H1 (cell line): Measurements from ENCODE around the gene PARD6A. TPM values are rescaled to one million over a fixed set of nuclear protein-coding genes. Genes with fewer than 3 reads are reported as not detected.

ENCODE experiments used
- CTCF ChIA-PET: fragments of 300-600 bp; sonication (Branson Sonifier 250); formaldehyde crosslinking; loops from one replicate; lab custom pipeline; 2021; ENCODE audit not compliant: partially characterized antibody; lab: Charles Lee
- POLR2A ChIA-PET: fragments of 300-600 bp; sonication (Branson Sonifier 250); formaldehyde crosslinking; loops from one replicate; lab custom pipeline; 2021; ENCODE audit warnings: inconsistent platforms; ENCODE audit not compliant: partially characterized antibody; lab: Charles Lee
- DNase-seq, 2 experiments: peaks; one replicate each; pipeline versions ENCODE4 v3.0.0 to v3.0.0-alpha.2; 2010 to 2022; ENCODE audit warnings: low spot score in 2 of 2, low read depth in 1 of 2, mixed read lengths in 1 of 2
- FAIRE-seq: peaks from 2 replicates; lab custom pipeline; 2011; peaks lifted over from hg19 to GRCh38; lab: Jason Lieb, UNC
- H2AFZ ChIP-seq: 2 replicates; pipeline ENCODE4 v1.8.1; 2012; ENCODE audit warnings: low read length, inconsistent platforms
- H2AK5ac ChIP-seq: 2 replicates; pipeline ENCODE4 v1.6.1; 2013; ENCODE audit warnings: low read depth, low read length
- H2BK120ac ChIP-seq: replicated peaks from 2 replicates; pipeline ENCODE3; 2013; ENCODE audit warnings: low read depth, low read length, inconsistent platforms
- H2BK12ac ChIP-seq: 2 replicates; pipeline ENCODE4 v1.6.1; 2013; ENCODE audit warnings: low read depth, low read length
- H2BK15ac ChIP-seq: 2 replicates; pipeline ENCODE4 v1.6.1; 2013; ENCODE audit warnings: low read length
- H2BK20ac ChIP-seq: 2 replicates; pipeline ENCODE4 v1.6.1; 2013; ENCODE audit warnings: low read length
- H2BK5ac ChIP-seq: 2 replicates; pipeline ENCODE4 v1.6.1; 2013; ENCODE audit warnings: low read depth, low read length
- H3K14ac ChIP-seq: 2 replicates; pipeline ENCODE4 v1.6.1; 2013; ENCODE audit warnings: inconsistent platforms; ENCODE audit not compliant: insufficient read length
- H3K18ac ChIP-seq: 2 replicates; pipeline ENCODE4 v1.6.1; 2013; ENCODE audit warnings: low read length; ENCODE audit errors: extremely low read depth
- H3K23ac ChIP-seq: 2 replicates; pipeline ENCODE4 v1.6.1; 2013; ENCODE audit warnings: inconsistent platforms; ENCODE audit not compliant: insufficient read length
- H3K23me2 ChIP-seq: 2 replicates; pipeline ENCODE4 v1.6.1; 2013; ENCODE audit warnings: low read depth, low read length
- H3K27ac ChIP-seq: 2 replicates; pipeline ENCODE4 v1.6.1; 2011; ENCODE audit warnings: low read depth, low read length, inconsistent platforms
- H3K27me3 ChIP-seq, 4 experiments: replicated peaks in 1 of 4; 1 replicate in 1 of 4; 2 replicates in 3 of 4; pipeline versions ENCODE4 v1.6.1 to v1.8.1; 2011 to 2013; ENCODE audit warnings: low read length in 3 of 4, mild to moderate bottlenecking in 3 of 4, inconsistent platforms in 2 of 4, mixed read lengths in 2 of 4, moderate library complexity in 1 of 4; ENCODE audit not compliant: control insufficient read depth in 3 of 4, insufficient read depth in 3 of 4; ENCODE audit errors: extremely low read depth in 1 of 4
- H3K36me3 ChIP-seq, 4 experiments: 2 replicates each; pipeline versions ENCODE4 v1.6.1 to v1.8.1; 2011 to 2013; ENCODE audit warnings: mild to moderate bottlenecking in 4 of 4, low read length in 3 of 4, moderate library complexity in 2 of 4, control low read depth in 1 of 4, inconsistent platforms in 1 of 4; ENCODE audit not compliant: insufficient read depth in 4 of 4, control insufficient read depth in 2 of 4
- H3K4ac ChIP-seq: replicated peaks from 2 replicates; pipeline ENCODE3; 2013; ENCODE audit warnings: low read length, low read depth, mixed read lengths, inconsistent platforms; ENCODE audit not compliant: insufficient read length
- H3K4me1 ChIP-seq, 4 experiments: replicated peaks in 1 of 4; 1 replicate in 1 of 4; 2 replicates in 3 of 4; pipeline versions ENCODE4 v1.6.1 to v1.8.1; 2011 to 2013; ENCODE audit warnings: low read length in 3 of 4, inconsistent platforms in 2 of 4, mixed read lengths in 1 of 4; ENCODE audit not compliant: insufficient read depth in 4 of 4, control insufficient read depth in 3 of 4
- H3K4me2 ChIP-seq, 2 experiments: 2 replicates each; pipeline versions ENCODE4 v1.6.1 to v1.8.1; 2011 to 2013; ENCODE audit warnings: low read depth in 2 of 2, low read length in 2 of 2, control low read depth in 1 of 2, inconsistent platforms in 1 of 2, mild to moderate bottlenecking in 1 of 2; ENCODE audit not compliant: insufficient read depth in 1 of 2
- H3K4me3 ChIP-seq, 4 experiments: fragments of 200-600, 300-600 bp in 1 of 4; sonication (generic), shearing (Covaris generic), sonication (Bioruptor Twin) in 1 of 4; 2 replicates each; pipeline versions ENCODE4 v1.5.1 to v1.8.1; 2011 to 2016; ENCODE audit warnings: low read length in 4 of 4, low read depth in 3 of 4, control low read depth in 2 of 4, inconsistent platforms in 2 of 4, mild to moderate bottlenecking in 2 of 4, mixed read lengths in 1 of 4, moderate library complexity in 1 of 4; ENCODE audit not compliant: insufficient read depth in 2 of 4; ENCODE audit errors: extremely low read depth in 1 of 4
- H3K56ac ChIP-seq: replicated peaks from 2 replicates; pipeline ENCODE3; 2013; ENCODE audit warnings: low read depth, mild to moderate bottlenecking, mixed read lengths, low read length, inconsistent platforms; ENCODE audit not compliant: insufficient read length
- H3K79me1 ChIP-seq: 2 replicates; pipeline ENCODE4 v1.6.1; 2013; ENCODE audit warnings: low read depth, low read length, control low read depth
- H3K79me2 ChIP-seq, 2 experiments: 2 replicates each; pipeline versions ENCODE4 v1.6.1 to v1.8.1; 2012 to 2013; ENCODE audit warnings: low read length in 2 of 2, mild to moderate bottlenecking in 2 of 2, inconsistent platforms in 1 of 2; ENCODE audit not compliant: insufficient read depth in 2 of 2, control insufficient read depth in 1 of 2
- H3K9ac ChIP-seq, 4 experiments: replicated peaks in 1 of 4; 1 replicate in 1 of 4; 2 replicates in 3 of 4; pipeline versions ENCODE4 v1.6.1 to v1.8.1; 2011 to 2013; ENCODE audit warnings: low read depth in 3 of 4, low read length in 3 of 4, control low read depth in 2 of 4, mild to moderate bottlenecking in 2 of 4, moderate library complexity in 2 of 4, inconsistent platforms in 1 of 4; ENCODE audit errors: extremely low read depth in 1 of 4
- H3K9me3 ChIP-seq, 2 experiments: 2 replicates each; pipeline versions ENCODE4 v1.6.1 to v1.8.1; 2012 to 2013; ENCODE audit warnings: mild to moderate bottlenecking in 2 of 2, moderate library complexity in 2 of 2, control low read depth in 1 of 2, inconsistent platforms in 1 of 2, low read depth in 1 of 2, low read length in 1 of 2, mixed read lengths in 1 of 2; ENCODE audit not compliant: insufficient read depth in 2 of 2
- H4K20me1 ChIP-seq, 2 experiments: replicated peaks in 1 of 2; 2 replicates each; pipeline versions ENCODE3 to v1.8.1; 2011 to 2013; ENCODE audit warnings: inconsistent platforms in 2 of 2, low read length in 2 of 2, mild to moderate bottlenecking in 1 of 2; ENCODE audit not compliant: insufficient read depth in 2 of 2, control insufficient read depth in 1 of 2
- H4K5ac ChIP-seq: 2 replicates; pipeline ENCODE4 v1.6.1; 2013; ENCODE audit warnings: low read length, low read depth, mixed read lengths, inconsistent platforms; ENCODE audit not compliant: insufficient read length
- H4K8ac ChIP-seq: 2 replicates; pipeline ENCODE4 v1.8.0; 2013; ENCODE audit warnings: mild to moderate bottlenecking, moderate library complexity, low read length, inconsistent platforms; ENCODE audit not compliant: insufficient read depth; ENCODE audit errors: extremely low read depth
- H4K91ac ChIP-seq: replicated peaks from 2 replicates; pipeline ENCODE3; 2013; ENCODE audit warnings: low read length, mixed read lengths, inconsistent platforms; ENCODE audit not compliant: insufficient read length
- BCL11A ChIP-seq, 2 experiments: IDR thresholded peaks; one replicate each; pipeline ENCODE4 v1.6.1; 2011; ENCODE audit warnings: low read depth in 2 of 2, low read length in 2 of 2, mild to moderate bottlenecking in 2 of 2
- CEBPB ChIP-seq: IDR thresholded peaks from 2 replicates; pipeline ENCODE4 v1.6.1; 2012; ENCODE audit warnings: low read depth, low read length
- GABPA ChIP-seq: IDR thresholded peaks from 2 replicates; pipeline ENCODE4 v1.6.1; 2011; ENCODE audit warnings: mild to moderate bottlenecking, low read length, moderate library complexity, borderline replicate concordance; ENCODE audit not compliant: insufficient read depth
- JUN ChIP-seq: IDR thresholded peaks from 2 replicates; pipeline ENCODE4 v1.6.1; 2011; ENCODE audit warnings: low read depth, mild to moderate bottlenecking, improper control_type of control experiment, low read length
- PHF8 ChIP-seq: fragments of 200-600 bp; sonication (generic); conservative IDR thresholded peaks from 2 replicates; pipeline ENCODE4 v1.7.1; 2012; ENCODE audit warnings: low read depth, mild to moderate bottlenecking, inconsistent platforms, low read length, moderate library complexity
- RAD21 ChIP-seq, 2 experiments: IDR thresholded peaks in 1 of 2; conservative IDR thresholded peaks in 1 of 2; 2 replicates each; pipeline ENCODE4 v1.6.1; 2011; ENCODE audit warnings: low read depth in 2 of 2, low read length in 2 of 2, improper control_type of control experiment in 1 of 2, inconsistent platforms in 1 of 2, mild to moderate bottlenecking in 1 of 2, moderate library complexity in 1 of 2
- RBBP5 ChIP-seq: IDR thresholded peaks from 2 replicates; pipeline ENCODE4 v1.7.1; 2012; ENCODE audit warnings: low read depth, mild to moderate bottlenecking, inconsistent platforms, low read length, moderate library complexity, borderline replicate concordance
- TCF12 ChIP-seq: IDR thresholded peaks from 2 replicates; pipeline ENCODE4 v1.6.1; 2011; ENCODE audit warnings: low read depth, mild to moderate bottlenecking, low read length
- polyA plus RNA-seq, 7 experiments: library from polyadenylated mRNA; depleted of rRNA in 3 of 7; stranded (reverse) in 5 of 7; unstranded in 2 of 7; fragments of >200 nt in 5 of 7; fragments of 200-250 nt in 2 of 7; gene quantifications; 1 replicate in 5 of 7; 2 replicates in 1 of 7; 4 replicates in 1 of 7; pipeline versions ENCODE4 v1.2.1 to v1.2.3, GENCODE V29; 2011 to 2013; ENCODE audit warnings: missing spikeins in 2 of 7, mixed read lengths in 2 of 7
- total RNA-seq: library from RNA; stranded (reverse); fragmentation: NEBNext Ultra II Directional; extraction: Animal tissue kit (Norgen Biotek cat#: 25700); gene quantifications from 2 replicates; pipeline ENCODE4 v1.2.1, GENCODE V29; 2021
- TF ChIP-seq, protein P1 (sequence below): IDR thresholded peaks from 2 replicates; pipeline ENCODE4 v1.6.1; 2012; ENCODE audit warnings: low read length, inconsistent platforms

Gene PARD6A
- total and polyA plus RNA-seq, 2 of the 8 experiments (the other 6 are each of a cell fraction or from before 2014, with no cell fraction given): 15.1 to 21.8 TPM

DNA sequence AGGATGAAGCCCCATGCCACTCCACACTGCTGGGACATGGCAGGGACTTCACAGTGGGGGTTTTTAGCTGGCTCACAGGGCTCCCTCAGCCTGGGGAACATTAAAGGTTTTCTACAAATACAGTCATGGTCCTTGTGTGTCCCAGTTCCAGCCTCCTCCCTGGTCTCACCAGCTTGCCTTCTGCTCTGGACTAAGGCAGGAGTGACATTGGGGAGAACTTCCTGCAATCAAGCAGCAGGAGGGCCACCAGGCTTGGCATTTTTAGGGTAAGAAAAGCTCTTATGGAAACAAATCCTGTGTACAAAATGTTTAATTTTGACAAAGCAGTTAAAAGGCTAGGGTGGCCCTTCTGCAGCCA lies 1.9 kb downstream of the PARD6A start:
- no peak overlapping the region for H3K56ac ChIP-seq
- no peaks in the 10 kb centered on the region for H3K79me2 ChIP-seq
- no peak overlapping the region; the same call in 1 of the 2 replicates for H4K8ac ChIP-seq
- ChIA-PET POLR2A (interaction anchor here (1.4 to 2.0 kb wide), 4 partner anchors 10 to 222 kb away, joined by 4 to 6 read pairs (median 4); partner anchors contain the start of gene NRN1L), CTCF (interaction anchor here (0.5 to 13.7 kb wide), 41 partner anchors 12 to 366 kb away, joined by 3 to 202 read pairs (median 4); partner anchors contain the start of genes ATP6V0D1, CARMIL2, CTCF and NRN1L)
- TF ChIP-seq CEBPB (no peak), RAD21 (IDR thresholded peaks at IDR 0.05 in 1 of 2, conservative IDR thresholded peaks at IDR 0.05 in 1 of 2; ENCODE audit: low read depth in 2 of 2, low read length in 2 of 2) (no peak), JUN (no peak), BCL11A (IDR thresholded peaks at IDR 0.05; ENCODE audit: low read depth in 2 of 2, low read length in 2 of 2) (no peak), GABPA (no peak), RBBP5 (no peak), TCF12 (no peak), PHF8 (no peak)
- TF ChIP-seq, protein P1, sequence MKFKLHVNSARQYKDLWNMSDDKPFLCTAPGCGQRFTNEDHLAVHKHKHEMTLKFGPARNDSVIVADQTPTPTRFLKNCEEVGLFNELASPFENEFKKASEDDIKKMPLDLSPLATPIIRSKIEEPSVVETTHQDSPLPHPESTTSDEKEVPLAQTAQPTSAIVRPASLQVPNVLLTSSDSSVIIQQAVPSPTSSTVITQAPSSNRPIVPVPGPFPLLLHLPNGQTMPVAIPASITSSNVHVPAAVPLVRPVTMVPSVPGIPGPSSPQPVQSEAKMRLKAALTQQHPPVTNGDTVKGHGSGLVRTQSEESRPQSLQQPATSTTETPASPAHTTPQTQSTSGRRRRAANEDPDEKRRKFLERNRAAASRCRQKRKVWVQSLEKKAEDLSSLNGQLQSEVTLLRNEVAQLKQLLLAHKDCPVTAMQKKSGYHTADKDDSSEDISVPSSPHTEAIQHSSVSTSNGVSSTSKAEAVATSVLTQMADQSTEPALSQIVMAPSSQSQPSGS: no peak
- no peak overlapping the region for H2BK5ac ChIP-seq
- H2BK12ac ChIP-seq: no peak overlapping the region
- no peak overlapping the region for H3K14ac ChIP-seq
- H3K23me2 ChIP-seq: peaks cover 27% of the 10 kb centered on the region
- H2AFZ ChIP-seq: no peak overlapping the region
- no peak overlapping the region for H2BK120ac ChIP-seq
- H4K20me1 ChIP-seq: peaks cover 5 to 8% of the 10 kb centered on the region in 2 experiments
- H3K9me3 ChIP-seq: no peaks in the 10 kb centered on the region
- H4K5ac ChIP-seq: no peak overlapping the region
- peaks cover 0 to 28% (median 17%) of the 10 kb centered on the region in 4 experiments; a peak in 5 of 7 replicates for H3K4me1 ChIP-seq
- DNase-seq: no peak
- H2BK15ac ChIP-seq: no peak overlapping the region
- no peak overlapping the region for H2BK20ac ChIP-seq
- H3K4ac ChIP-seq: no peak overlapping the region
- no peak overlapping the region for H3K23ac ChIP-seq
- H3K4me2 ChIP-seq: no peak overlapping the region
- no peak overlapping the region for H3K4me3 ChIP-seq
- H3K27ac ChIP-seq: no peak overlapping the region
- no peak overlapping the region for H3K9ac ChIP-seq
- no peaks in the 10 kb centered on the region; the same call in 1 of the 2 replicates for H3K79me1 ChIP-seq
- H3K36me3 ChIP-seq: peaks cover 0 to 4% (median under 1%) of the 10 kb centered on the region in 4 experiments; a peak in 1 of 8 replicates
- no peak for FAIRE-seq
- no peak overlapping the region for H4K91ac ChIP-seq
- H3K18ac ChIP-seq: no peak overlapping the region
- H2AK5ac ChIP-seq: no peak overlapping the region
- H3K27me3 ChIP-seq: peaks cover 0 to 3% (median under 1%) of the 10 kb centered on the region in 4 experiments; a peak in 2 of 7 replicates
